Urinary bladder (tissue), 4 donors: ENCODE measurements around the gene TXLNB. TPM values are rescaled to one million over a fixed set of nuclear protein-coding genes. Genes with fewer than 3 reads are reported as not detected.
"Not testable (repeated sequence)": the region's sequence is repeated elsewhere in the genome, so short reads cannot be mapped to it uniquely, and the experiment has no call there.

Source experiments
- DNase-seq: peaks from one replicate; pipeline ENCODE4 v3.0.0-alpha.2; 2015; ENCODE audit errors: extremely low spot score
- H3K27ac ChIP-seq: one replicate; pipeline ENCODE4 v1.5.1; 2013; ENCODE audit warnings: low read depth, mild to moderate bottlenecking, moderate library complexity
- H3K36me3 ChIP-seq: one replicate; pipeline ENCODE4 v1.6.1; 2013; ENCODE audit warnings: mild to moderate bottlenecking, moderate library complexity; ENCODE audit not compliant: insufficient read depth
- H3K4me1 ChIP-seq: one replicate; pipeline ENCODE4 v1.6.1; 2013; ENCODE audit warnings: mild to moderate bottlenecking, moderate library complexity; ENCODE audit not compliant: insufficient read depth
- H3K4me3 ChIP-seq: one replicate; pipeline ENCODE4 v1.5.1; 2013; ENCODE audit warnings: low read depth, low read length
- WGBS: extraction: QIAGEN DNeasy Blood & Tissue Kit; methylation state at CpG from one replicate; pipeline ENCODE4 v1.1.7; 2013; 5-methylcytosine and 5-hydroxymethylcytosine counted together
- polyA plus RNA-seq: library from polyadenylated mRNA; stranded (reverse); fragments of 200-250 nt; gene quantifications from one replicate; pipeline ENCODE4 v1.2.3, GENCODE V29; 2013
- total RNA-seq: library from RNA; depleted of rRNA; stranded (reverse); fragments of >200 nt; gene quantifications from one replicate; pipeline ENCODE4 v1.2.3, GENCODE V29; 2014
- donor health status: healthy with polysubstance abuse.
- donor health status: healthy.

TXLNB gene
- total and polyA plus RNA-seq, 2 donors, result 0.58 to 8.0 TPM

DNA sequence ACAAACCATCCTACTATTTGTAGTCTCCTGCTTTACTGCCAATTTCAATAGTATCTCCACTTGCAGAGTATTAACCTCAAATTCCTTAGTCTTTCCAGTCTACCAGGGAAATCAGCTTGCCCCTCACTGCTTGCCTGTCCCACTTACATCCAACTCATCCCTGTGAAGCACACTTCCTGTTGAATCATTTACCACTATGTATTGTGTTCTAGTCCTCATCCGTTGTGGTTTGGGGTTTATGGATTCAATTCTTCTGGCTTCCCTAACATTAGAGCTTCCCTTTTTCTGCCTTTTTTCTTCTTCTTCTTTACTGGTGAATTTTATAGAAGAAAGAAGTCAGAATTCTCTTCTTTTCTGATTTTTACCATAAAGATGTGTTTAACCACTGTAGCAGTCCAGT, 5.1 kb upstream of the TXLNB start:
- 78% methylated on average over 1 of the region's 1 CpG for WGBS

DNA sequence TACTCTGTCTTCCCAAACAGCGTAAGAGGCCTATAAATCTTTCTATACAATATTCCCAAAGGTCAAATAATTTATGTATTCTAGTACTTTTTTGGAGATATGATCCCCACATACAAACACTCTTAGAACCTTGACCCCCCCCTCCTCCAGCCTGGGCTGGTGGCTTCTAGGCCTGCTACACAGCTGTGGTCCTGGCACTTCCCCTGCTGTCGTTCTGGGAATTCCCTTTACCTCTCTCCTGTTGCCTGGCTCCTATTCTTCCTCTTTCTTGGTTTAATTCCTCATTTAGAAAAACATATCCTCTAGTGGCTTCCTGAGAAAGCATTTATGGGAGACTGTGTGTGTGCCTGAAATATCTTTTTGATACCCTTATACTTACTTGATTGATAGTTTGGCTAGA, 4.1 kb upstream of the TXLNB start:
- Histone ChIP-seq H3K4me1 (no peaks in the 10 kb centered on the region), H3K27ac (no peak overlapping the region), H3K36me3 (no peaks in the 10 kb centered on the region), H3K4me3 (no peak overlapping the region)
- no peak for DNase-seq
- WGBS, result 76% methylated on average over 2 of the region's 2 CpGs

More for the DNA sequence above, 5.1 kb upstream of the TXLNB start:
- Histone ChIP-seq H3K36me3 (no peaks in the 10 kb centered on the region), H3K4me1 (no peaks in the 10 kb centered on the region), H3K27ac (no peak overlapping the region), H3K4me3 (no peak overlapping the region)
- no peak for DNase-seq

DNA sequence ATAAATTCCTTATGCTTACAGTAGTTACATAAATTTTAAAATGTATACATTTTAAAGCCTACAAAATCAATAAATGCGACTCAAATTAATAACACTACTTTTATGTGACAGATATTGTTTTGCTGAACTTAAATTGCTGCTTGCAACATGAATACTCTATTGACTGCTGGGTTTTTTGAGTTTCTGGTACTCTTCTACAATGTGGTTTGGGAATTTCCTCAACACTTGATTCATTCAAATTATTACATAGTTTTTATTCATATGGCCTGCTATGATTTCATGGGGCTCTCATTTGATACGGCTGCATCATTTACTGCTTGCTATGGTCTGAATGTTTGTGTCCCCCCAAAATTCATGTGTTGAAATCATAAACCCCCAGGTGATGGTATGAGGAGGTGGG, 2.3 kb upstream of the TXLNB start:
- Histone ChIP-seq H3K27ac (no peak overlapping the region), H3K4me1 (no peaks in the 10 kb centered on the region), H3K36me3 (no peaks in the 10 kb centered on the region), H3K4me3 (no peak overlapping the region)
- 74% methylated on average over 2 of the region's 2 CpGs for WGBS
- no peak for DNase-seq

DNA sequence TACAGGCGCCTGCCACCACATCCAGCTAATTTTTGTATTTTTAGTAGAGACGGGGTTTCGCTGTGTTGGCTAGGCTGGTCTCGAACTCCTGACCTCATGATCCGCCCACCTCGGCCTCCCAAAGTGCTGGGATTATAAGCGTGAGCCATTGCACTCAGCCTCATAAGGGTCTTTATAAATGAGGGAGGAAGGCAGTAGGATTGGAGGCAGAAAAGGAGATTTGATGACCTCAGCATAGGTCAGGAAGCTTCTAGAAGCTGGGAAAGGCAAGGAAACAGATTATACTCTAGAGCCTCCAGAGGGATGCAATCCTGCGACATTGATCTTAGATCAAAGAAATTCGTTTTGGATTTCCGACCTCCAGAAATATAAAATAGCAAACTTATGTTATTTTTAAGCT, 1.4 kb upstream of the TXLNB start:
- not testable (repeated sequence) for H3K4me3 ChIP-seq, DNase-seq, H3K4me1 ChIP-seq, H3K27ac ChIP-seq, H3K36me3 ChIP-seq
- WGBS, result 89% methylated on average over 10 of the region's 10 CpGs

DNA sequence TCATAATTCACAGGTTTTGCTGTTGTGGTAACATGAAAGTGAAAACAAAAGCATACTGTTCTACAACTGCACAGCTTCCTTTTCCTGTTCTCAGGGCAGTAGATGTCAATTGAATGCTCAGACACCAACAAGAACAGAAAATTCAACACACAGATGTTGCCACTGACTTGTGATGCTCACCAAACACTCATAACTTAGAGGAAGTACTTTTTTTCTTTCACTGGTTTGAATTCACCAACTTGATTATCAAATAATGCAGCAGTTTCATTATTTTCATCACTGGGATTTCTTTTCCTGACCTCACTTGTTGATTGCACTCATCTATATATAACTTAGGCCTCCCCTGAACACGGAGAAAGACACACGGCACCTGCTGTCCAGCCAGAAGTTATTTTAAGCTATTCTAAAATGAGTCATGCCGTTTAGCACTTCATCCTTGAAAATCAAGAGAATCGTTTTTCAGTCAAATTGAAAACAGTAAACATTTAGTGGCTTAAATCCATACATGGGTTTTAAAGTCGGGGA, 949 bp downstream of the TXLNB start:
- Histone ChIP-seq H3K27ac (peak overlapping the region; percentile 38), H3K36me3 (no peaks in the 10 kb centered on the region), H3K4me3 (no peak overlapping the region), H3K4me1 (no peaks in the 10 kb centered on the region)
- 8% methylated on average over 5 of the region's 5 CpGs for WGBS
- no peak for DNase-seq

DNA sequence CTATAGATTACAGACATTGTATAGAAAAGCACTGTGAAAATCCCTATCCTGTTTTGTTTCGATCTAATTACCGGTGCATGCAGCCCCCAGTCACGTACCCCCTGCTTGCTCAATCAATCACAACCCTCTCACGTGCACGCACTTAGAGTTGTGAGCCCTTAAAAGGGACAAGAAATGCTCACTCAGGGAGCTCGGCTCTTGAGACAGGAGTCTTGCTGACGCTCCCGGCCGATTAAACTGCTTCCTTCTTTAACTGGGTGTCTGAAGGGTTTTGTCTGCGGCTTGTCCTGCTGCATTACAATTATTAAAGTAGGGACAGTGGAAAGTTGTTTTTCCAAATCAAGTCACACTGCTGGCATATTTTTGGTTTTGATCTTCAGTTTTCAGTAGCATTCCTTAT, 2.6 kb downstream of the TXLNB start:
- WGBS, result 93% methylated on average over 10 of the region's 10 CpGs
- Histone ChIP-seq H3K4me3 (no peak overlapping the region), H3K36me3 (no peaks in the 10 kb centered on the region), H3K4me1 (no peaks in the 10 kb centered on the region), H3K27ac (no peak overlapping the region)
- no peak for DNase-seq

DNA sequence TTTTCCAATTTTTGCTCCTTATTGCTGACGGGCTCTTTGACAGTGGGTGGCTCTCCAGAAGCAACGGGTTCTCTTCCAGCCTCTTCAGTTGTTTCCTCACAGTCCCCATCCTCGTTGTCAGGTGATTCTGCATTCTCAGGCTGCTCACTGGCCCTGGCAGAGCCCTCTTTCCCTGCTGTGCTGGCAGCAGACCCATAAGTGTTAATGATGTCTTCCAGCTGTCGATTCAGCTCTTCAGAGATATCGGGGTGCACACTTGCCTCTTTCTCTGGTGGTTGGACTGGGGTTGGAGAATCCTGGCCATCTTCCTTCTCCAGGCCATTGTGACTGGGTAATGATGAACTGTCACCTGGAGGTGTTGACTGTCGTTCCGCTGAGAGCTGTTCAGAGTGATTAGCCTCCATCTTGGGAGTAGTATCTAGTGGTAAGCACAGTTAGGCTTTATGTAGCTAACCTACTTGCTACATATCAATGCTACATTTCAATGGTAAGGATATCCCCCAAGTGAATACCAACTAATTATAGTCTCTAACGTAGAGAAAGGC, 3.2 kb downstream of the TXLNB start:
- no peak overlapping the region for H3K27ac ChIP-seq
- 85% methylated on average over 8 of the region's 8 CpGs for WGBS
- H3K4me1 ChIP-seq, result no peaks in the 10 kb centered on the region
- no peaks in the 10 kb centered on the region for H3K36me3 ChIP-seq
- no peak overlapping the region for H3K4me3 ChIP-seq
- no peak for DNase-seq

DNA sequence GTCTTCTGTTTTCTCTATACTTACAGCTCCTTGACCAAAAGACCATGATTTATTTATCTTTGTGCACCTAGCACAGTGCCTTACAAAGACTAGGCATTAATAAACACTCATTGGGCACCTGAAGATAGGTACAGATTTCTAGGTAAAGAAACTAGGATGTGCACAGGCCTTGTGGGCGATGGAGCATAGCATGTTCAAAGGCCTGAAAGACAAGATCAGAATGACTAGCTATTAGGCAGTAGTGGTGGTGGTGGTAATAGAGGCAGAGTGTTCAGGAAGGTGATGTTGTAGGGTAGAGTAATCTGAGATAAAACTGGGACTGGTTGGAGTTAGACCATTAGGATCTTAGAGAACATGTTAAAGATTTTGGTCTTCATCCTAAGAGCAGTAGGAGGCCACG, 3.9 kb downstream of the TXLNB start:
- DNase-seq, result no peak
- H3K27ac ChIP-seq, result no peak overlapping the region
- H3K4me3 ChIP-seq, result no peak overlapping the region
- H3K4me1 ChIP-seq, result no peaks in the 10 kb centered on the region
- 96% methylated on average over 2 of the region's 2 CpGs for WGBS
- H3K36me3 ChIP-seq, result no peaks in the 10 kb centered on the region

DNA sequence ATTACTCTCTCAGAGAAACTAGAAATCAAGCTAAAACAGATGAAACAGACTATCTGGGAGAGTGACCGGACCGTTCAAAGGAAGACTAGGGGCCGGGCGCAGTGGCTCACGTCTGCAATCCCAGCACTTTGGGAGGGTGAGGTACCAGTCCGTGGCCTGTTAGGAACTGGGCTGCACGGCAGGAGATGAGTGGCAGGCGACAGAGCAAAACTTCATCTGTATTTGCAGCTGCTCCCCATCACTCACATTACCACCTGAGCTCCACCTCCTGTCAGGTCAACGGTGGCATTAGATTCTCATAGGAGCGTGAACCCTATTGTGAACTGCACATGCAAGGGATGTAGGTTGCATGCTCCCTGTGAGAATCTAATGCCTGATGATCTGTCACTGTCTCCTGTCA, 5.4 kb downstream of the TXLNB start:
- not testable (repeated sequence) for H3K27ac ChIP-seq, DNase-seq, H3K36me3 ChIP-seq, H3K4me1 ChIP-seq, H3K4me3 ChIP-seq
- 89% methylated on average over 10 of the region's 10 CpGs for WGBS

DNA sequence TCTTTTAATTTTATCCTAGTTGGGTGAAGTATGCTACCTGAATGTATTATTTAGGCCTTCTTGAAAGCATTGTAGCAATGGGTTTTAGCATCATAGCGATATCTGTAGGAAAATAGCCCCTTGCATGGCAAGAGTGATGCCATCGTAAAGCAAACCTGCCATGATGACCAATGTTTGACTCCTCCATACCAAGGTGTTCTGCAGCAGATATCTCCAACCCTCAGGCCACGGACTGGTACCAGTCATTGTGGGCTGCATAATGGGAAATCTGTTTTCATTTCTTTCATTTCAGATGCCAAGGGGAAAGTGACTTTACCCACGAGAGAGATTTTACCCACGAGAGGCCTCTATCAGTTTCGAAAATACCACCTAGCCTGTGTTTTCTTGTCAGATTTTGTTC, 6.2 kb downstream of the TXLNB start:
- H3K4me3 ChIP-seq, result no peak overlapping the region

DNA sequence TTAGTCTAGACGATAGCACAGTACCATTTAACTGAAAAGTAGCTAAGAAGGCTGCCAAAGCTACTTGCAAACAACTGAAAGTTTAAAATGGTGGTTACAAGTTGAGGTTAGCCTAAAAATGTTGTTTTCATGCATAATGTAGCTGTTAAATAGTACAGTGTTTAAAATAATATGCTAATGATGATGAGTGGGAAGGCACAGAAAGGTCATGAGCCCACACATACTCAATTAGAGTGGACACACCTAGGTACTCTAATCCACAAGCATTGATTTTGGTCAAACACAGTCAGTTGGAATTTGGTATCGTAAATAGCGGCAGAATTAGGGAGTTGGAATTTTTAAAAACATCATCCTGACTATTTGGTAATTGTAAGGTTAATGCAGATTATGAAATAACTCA, 7.0 kb downstream of the TXLNB start:
- Histone ChIP-seq H3K36me3 (no peaks in the 10 kb centered on the region), H3K27ac (no peak overlapping the region), H3K4me3 (no peak overlapping the region), H3K4me1 (no peaks in the 10 kb centered on the region)
- no peak for DNase-seq
- WGBS, result 76% methylated on average over 3 of the region's 3 CpGs

More for the DNA sequence above, 6.2 kb downstream of the TXLNB start:
- no peaks in the 10 kb centered on the region for H3K36me3 ChIP-seq
- WGBS, result 92% methylated on average over 6 of the region's 6 CpGs
- no peak overlapping the region for H3K27ac ChIP-seq
- no peak for DNase-seq
- no peaks in the 10 kb centered on the region for H3K4me1 ChIP-seq

DNA sequence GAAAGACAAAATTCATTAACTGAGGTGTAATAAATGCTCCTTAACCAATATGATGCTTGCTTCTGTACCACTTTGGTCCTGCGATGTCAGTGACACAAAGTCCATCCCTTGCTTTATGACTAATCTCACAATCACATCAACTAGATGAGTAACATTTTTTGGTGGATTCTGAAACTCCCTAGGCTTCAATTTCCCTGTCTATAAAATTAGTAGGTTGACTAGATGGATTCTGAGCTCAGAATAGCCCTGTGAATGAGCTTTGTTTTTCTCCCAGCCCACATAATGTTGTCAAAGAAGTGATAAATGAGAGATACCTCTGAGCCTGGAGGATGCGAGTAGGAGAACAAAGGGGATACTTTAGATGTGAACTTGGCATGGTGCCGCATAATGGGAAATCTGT, 9.1 kb downstream of the TXLNB start:
- no peak for DNase-seq
- Histone ChIP-seq H3K4me1 (no peaks in the 10 kb centered on the region), H3K27ac (no peak overlapping the region), H3K36me3 (no peaks in the 10 kb centered on the region), H3K4me3 (no peak overlapping the region)
- 77% methylated on average over 3 of the region's 3 CpGs for WGBS

DNA sequence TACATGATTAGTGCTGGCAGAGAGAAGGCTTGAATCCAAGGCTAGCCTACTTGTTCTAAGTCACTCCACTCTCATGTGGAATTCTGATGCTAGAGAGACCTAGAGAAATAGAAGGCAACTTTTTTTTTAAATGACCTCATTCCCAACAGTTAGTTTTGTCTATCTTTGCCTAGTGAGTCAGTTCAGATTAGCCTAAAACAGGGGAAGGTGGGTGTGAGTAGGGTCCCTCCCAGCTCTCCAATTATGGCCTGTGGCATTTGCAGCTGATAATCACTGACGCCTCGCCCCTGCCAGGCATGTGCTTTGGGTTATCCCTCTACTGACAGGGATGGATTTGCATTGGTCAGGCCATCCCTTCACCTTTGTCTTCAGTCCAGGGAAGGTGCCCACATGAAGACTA, 13.6 kb downstream of the TXLNB start:
- H3K27ac ChIP-seq, result no peak overlapping the region

DNA sequence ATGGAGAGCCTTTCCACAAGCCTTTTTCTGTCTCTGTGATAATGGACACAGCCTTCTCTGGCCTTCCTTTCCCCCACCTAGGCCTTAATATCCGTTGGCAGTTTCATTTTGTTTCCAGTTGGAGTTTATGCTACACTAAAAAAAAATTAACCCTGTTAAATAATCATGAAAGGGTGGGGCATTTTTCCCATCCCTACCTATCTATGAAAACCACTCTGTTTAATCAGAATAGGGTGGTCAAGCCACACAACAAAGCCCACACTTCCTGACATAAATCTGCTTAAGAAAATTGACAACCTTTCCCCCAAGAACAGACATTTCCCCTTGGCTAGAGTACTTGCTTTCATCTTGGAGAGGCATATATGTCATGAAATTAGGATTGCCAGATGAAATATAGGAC, 14.2 kb downstream of the TXLNB start:
- Histone ChIP-seq H3K4me3 (no peak overlapping the region), H3K27ac (no peak overlapping the region), H3K4me1 (no peaks in the 10 kb centered on the region), H3K36me3 (no peaks in the 10 kb centered on the region)
- WGBS, result 39% methylated on average over 1 of the region's 1 CpG
- DNase-seq, result no peak

More for the DNA sequence above, 13.6 kb downstream of the TXLNB start:
- 89% methylated on average over 2 of the region's 2 CpGs for WGBS
- Histone ChIP-seq H3K36me3 (no peaks in the 10 kb centered on the region), H3K4me1 (no peaks in the 10 kb centered on the region), H3K4me3 (no peak overlapping the region)
- no peak for DNase-seq

DNA sequence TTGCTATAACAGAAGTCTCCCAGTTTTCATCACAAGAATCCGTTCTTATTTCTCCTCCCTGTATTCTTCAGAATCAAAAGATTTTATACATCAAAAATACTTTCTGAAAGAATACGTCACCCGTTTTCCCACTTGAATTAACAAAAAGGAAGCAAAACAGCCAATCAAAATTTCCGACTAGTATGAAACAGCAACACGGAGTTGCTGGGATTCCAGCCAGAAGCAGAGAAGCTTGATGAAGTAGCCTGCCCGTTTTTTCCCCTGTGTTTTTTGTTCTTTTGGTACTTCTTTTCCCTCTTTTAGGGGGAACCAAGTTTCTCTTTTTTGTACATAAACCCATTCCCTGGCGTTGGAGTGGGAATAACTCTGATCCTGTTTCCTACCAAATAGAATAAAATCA, 14.6 kb downstream of the TXLNB start:
- no peak for DNase-seq
- no peaks in the 10 kb centered on the region for H3K4me1 ChIP-seq
- H3K4me3 ChIP-seq, result no peak overlapping the region
- no peak overlapping the region for H3K27ac ChIP-seq
- H3K36me3 ChIP-seq, result no peaks in the 10 kb centered on the region
- 75% methylated on average over 7 of the region's 7 CpGs for WGBS
